Measurements from ENCODE around the gene USH1C. TPM values are rescaled to one million over a fixed set of nuclear protein-coding genes. Genes with fewer than 3 reads are reported as not detected.

Gene USH1C
- total and polyA plus RNA-seq, 2 of the 13 experiments (the other 11 are each of a cell fraction or from before 2014, with no cell fraction given) = not detected

- no TSS peak for BruUV-seq (replicated peaks)
- WGBS (ENCODE audit: low lambda C conversion rate) = 54% methylated on average over 2 of the region's 4 CpGs
- CTCF ChIA-PET (ENCODE audit: low intra/inter-chr PET ratio, low total read pairs) = no interaction called here
Observed at GRCh38 chr11:17552041-17552355, 7.8 kb upstream of the USH1C start.

More at GRCh38 chr11:17552041-17552355, 7.8 kb upstream of the USH1C start:
- Histone ChIP-seq H3K4me2 (ENCODE audit: low read depth, low read length) (no peak overlapping the region), H4K20me1 (ENCODE audit: insufficient read depth, low read length) (no peaks in the 10 kb centered on the region), H3K4me1 (ENCODE audit: insufficient read depth, low read length) (no peaks in the 10 kb centered on the region), H3K4me3 (replicated peaks in 1 of 3; ENCODE audit: insufficient read depth in 1 of 3, low read depth in 2 of 3, low read length in 3 of 3) (no peak overlapping the region), H3K9ac (ENCODE audit: insufficient read depth, low read depth, low read length) (no peak overlapping the region), H3K79me2 (ENCODE audit: insufficient read depth, low read length) (no peaks in the 10 kb centered on the region), H3K9me3 (ENCODE audit: low read length) (no peaks in the 10 kb centered on the region), H3K36me3 (replicated peaks in 1 of 2; ENCODE audit: control insufficient read depth in 1 of 2, insufficient read depth in 2 of 2, low read length in 2 of 2) (no peaks in the 10 kb centered on the region), H2AFZ (ENCODE audit: low read length) (no peak overlapping the region), H3K27me3 (ENCODE audit: control insufficient read depth in 1 of 2, insufficient read depth in 2 of 2, low read length in 2 of 2) (peaks cover 3 to 17% of the 10 kb centered on the region in 2 experiments; a peak in 3 of 5 replicates), H3K27ac (ENCODE audit: extremely low read length, insufficient read depth, low read length) (no peak overlapping the region)
- intact Hi-C loops (cut with micrococcal nuclease; ENCODE audit: unreplicated experiment) (no loop called here), in situ Hi-C loops (cut with HindIII; ENCODE audit: extremely low pct_ligation_motif_present, low pct_unique_long_range_greater_than_20kb) (no loop called here)
- POLR2A ChIA-PET = no interaction called here
- TF ChIP-seq FOXC1 (CRISPR knock-in tag; IDR thresholded peaks at IDR 0.05; ENCODE audit: borderline replicate concordance) (no peak), RNF219 (CRISPR knock-in tag; IDR thresholded peaks at IDR 0.05) (no peak)
- TF ChIP-seq, protein P1, sequence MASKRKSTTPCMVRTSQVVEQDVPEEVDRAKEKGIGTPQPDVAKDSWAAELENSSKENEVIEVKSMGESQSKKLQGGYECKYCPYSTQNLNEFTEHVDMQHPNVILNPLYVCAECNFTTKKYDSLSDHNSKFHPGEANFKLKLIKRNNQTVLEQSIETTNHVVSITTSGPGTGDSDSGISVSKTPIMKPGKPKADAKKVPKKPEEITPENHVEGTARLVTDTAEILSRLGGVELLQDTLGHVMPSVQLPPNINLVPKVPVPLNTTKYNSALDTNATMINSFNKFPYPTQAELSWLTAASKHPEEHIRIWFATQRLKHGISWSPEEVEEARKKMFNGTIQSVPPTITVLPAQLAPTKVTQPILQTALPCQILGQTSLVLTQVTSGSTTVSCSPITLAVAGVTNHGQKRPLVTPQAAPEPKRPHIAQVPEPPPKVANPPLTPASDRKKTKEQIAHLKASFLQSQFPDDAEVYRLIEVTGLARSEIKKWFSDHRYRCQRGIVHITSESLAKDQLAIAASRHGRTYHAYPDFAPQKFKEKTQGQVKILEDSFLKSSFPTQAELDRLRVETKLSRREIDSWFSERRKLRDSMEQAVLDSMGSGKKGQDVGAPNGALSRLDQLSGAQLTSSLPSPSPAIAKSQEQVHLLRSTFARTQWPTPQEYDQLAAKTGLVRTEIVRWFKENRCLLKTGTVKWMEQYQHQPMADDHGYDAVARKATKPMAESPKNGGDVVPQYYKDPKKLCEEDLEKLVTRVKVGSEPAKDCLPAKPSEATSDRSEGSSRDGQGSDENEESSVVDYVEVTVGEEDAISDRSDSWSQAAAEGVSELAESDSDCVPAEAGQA (IDR thresholded peaks at IDR 0.05; ENCODE audit: low read depth) = no peak
- TF ChIP-seq, protein P1 (CRISPR knock-in tag; IDR thresholded peaks at IDR 0.05; ENCODE audit: borderline replicate concordance) = no peak
- no peak for DNase-seq (ENCODE audit: low spot score)
- no peak for FAIRE-seq
- no peak for ATAC-seq
